ENCODE results near the gene C19orf12.

Gene C19orf12

GRCh38 chr19:29702161-29702962 lies 12.7 kb downstream of the C19orf12 start:
- TF ChIP-seq CTCF (IDR thresholded peaks at IDR 0.05; ENCODE audit: low read depth, low read length) (no peak), MYC (IDR thresholded peaks at IDR 0.05; ENCODE audit: low read depth, low read length) (no peak), MAX (IDR thresholded peaks at IDR 0.05; ENCODE audit: low read depth, low read length) (no peak), POLR2A (IDR thresholded peaks at IDR 0.05; ENCODE audit: extremely low read depth, insufficient read length) (no peak)
- H3K4me3 ChIP-seq (ENCODE audit: low read depth, low read length), result no peak overlapping the region
- no peak for DNase-seq (ENCODE audit: low read depth)

GRCh38 chr19:29700498-29700897 lies 14.6 kb downstream of the C19orf12 start:
- no peak for TF ChIP-seq MYC (IDR thresholded peaks at IDR 0.05; ENCODE audit: low read depth, low read length)
- TF ChIP-seq MAX (IDR thresholded peaks at IDR 0.05; ENCODE audit: low read depth, low read length), result no peak
- TF ChIP-seq CTCF (IDR thresholded peaks at IDR 0.05; ENCODE audit: low read depth, low read length), result no peak
- TF ChIP-seq POLR2A (IDR thresholded peaks at IDR 0.05; ENCODE audit: extremely low read depth, insufficient read length), result no peak

GRCh38 chr19:29699861-29700260 lies 15.2 kb downstream of the C19orf12 start:
- DNase-seq (ENCODE audit: low read depth), result no peak
- H3K4me3 ChIP-seq (ENCODE audit: low read depth, low read length), result no peak overlapping the region
- no peak for TF ChIP-seq MYC (IDR thresholded peaks at IDR 0.05; ENCODE audit: low read depth, low read length)
- TF ChIP-seq MAX (IDR thresholded peaks at IDR 0.05; ENCODE audit: low read depth, low read length), result no peak
- no peak for TF ChIP-seq POLR2A (IDR thresholded peaks at IDR 0.05; ENCODE audit: extremely low read depth, insufficient read length)

More at GRCh38 chr19:29700498-29700897, 14.6 kb downstream of the C19orf12 start:
- no peak overlapping the region for H3K4me3 ChIP-seq (ENCODE audit: low read depth, low read length)
- DNase-seq (ENCODE audit: low read depth), result no peak

- TF ChIP-seq MAX (IDR thresholded peaks at IDR 0.05; ENCODE audit: low read depth, low read length) (no peak), MYC (IDR thresholded peaks at IDR 0.05; ENCODE audit: low read depth, low read length) (no peak), POLR2A (IDR thresholded peaks at IDR 0.05; ENCODE audit: extremely low read depth, insufficient read length) (no peak), CTCF (IDR thresholded peaks at IDR 0.05; ENCODE audit: low read depth, low read length) (no peak)
- H3K4me3 ChIP-seq (ENCODE audit: low read depth, low read length), result no peak overlapping the region
- no peak for DNase-seq (ENCODE audit: low read depth)
Measured at GRCh38 chr19:29697523-29698261, 17.4 kb downstream of the C19orf12 start.

- TF ChIP-seq CTCF (IDR thresholded peaks at IDR 0.05; ENCODE audit: low read depth, low read length) (no peak), MAX (IDR thresholded peaks at IDR 0.05; ENCODE audit: low read depth, low read length) (no peak), MYC (IDR thresholded peaks at IDR 0.05; ENCODE audit: low read depth, low read length) (no peak), POLR2A (IDR thresholded peaks at IDR 0.05; ENCODE audit: extremely low read depth, insufficient read length) (no peak)
- no peak overlapping the region for H3K4me3 ChIP-seq (ENCODE audit: low read depth, low read length)
- DNase-seq (ENCODE audit: low read depth), result no peak
Measured at GRCh38 chr19:29696565-29696846, 18.6 kb downstream of the C19orf12 start.

Measured in NB4 (cell line).